ENCODE data around the gene FER.

Gene FER

GRCh38 chr5:109136906-109137305 is 389.2 kb downstream of the FER start:
- Histone ChIP-seq H3K4me2 (ENCODE audit: low read length) (no peak overlapping the region), H3K9me2 (ENCODE audit: low read depth, low read length) (no peaks in the 10 kb centered on the region), H3K27ac (ENCODE audit: low read depth, low read length, poor library complexity, severe bottlenecking) (no peak overlapping the region), H3K4me3 (ENCODE audit: low read depth, low read length, poor library complexity, severe bottlenecking) (no peak overlapping the region), H4K20me1 (ENCODE audit: insufficient read depth, low read length) (no peaks in the 10 kb centered on the region), H2AFZ (ENCODE audit: low read length) (no peak overlapping the region), H3F3A (ENCODE audit: insufficient read depth, low read length) (no peaks in the 10 kb centered on the region), H3K36me3 (ENCODE audit: insufficient read depth, low read length) (no peaks in the 10 kb centered on the region), H3K27me3 (ENCODE audit: insufficient read depth, low read length) (no peaks in the 10 kb centered on the region), H3K79me2 (ENCODE audit: insufficient read depth, low read length) (no peaks in the 10 kb centered on the region), H3K4me1 (ENCODE audit: insufficient read depth, low read length, severe bottlenecking) (peaks cover 8% of the 10 kb centered on the region), H3K9me3 (ENCODE audit: low read length) (no peaks in the 10 kb centered on the region), H3K9ac (ENCODE audit: low read length) (no peak overlapping the region)
- TF ChIP-seq CTCF (IDR thresholded peaks at IDR 0.05; ENCODE audit: low read length) (no peak), EZH2 (IDR thresholded peaks at IDR 0.05; ENCODE audit: borderline replicate concordance, low read length) (no peak)

- no peaks in the 10 kb centered on the region for H3K36me3 ChIP-seq (ENCODE audit: insufficient read depth, low read length)
- H4K20me1 ChIP-seq (ENCODE audit: insufficient read depth, low read length), result no peaks in the 10 kb centered on the region
- no peak overlapping the region for H2AFZ ChIP-seq (ENCODE audit: low read length)
- TF ChIP-seq EZH2 (IDR thresholded peaks at IDR 0.05; ENCODE audit: borderline replicate concordance, low read length) (no peak), CTCF (IDR thresholded peaks at IDR 0.05; ENCODE audit: low read length) (no peak)
- H3K4me3 ChIP-seq (ENCODE audit: low read depth, low read length, poor library complexity, severe bottlenecking), result no peak overlapping the region
- no peak overlapping the region for H3K9ac ChIP-seq (ENCODE audit: low read length)
- H3F3A ChIP-seq (ENCODE audit: insufficient read depth, low read length), result no peaks in the 10 kb centered on the region
- H3K9me3 ChIP-seq (ENCODE audit: low read length), result no peaks in the 10 kb centered on the region
- no peaks in the 10 kb centered on the region for H3K9me2 ChIP-seq (ENCODE audit: low read depth, low read length)
- peaks cover 8% of the 10 kb centered on the region for H3K4me1 ChIP-seq (ENCODE audit: insufficient read depth, low read length, severe bottlenecking)
- no peak overlapping the region for H3K27ac ChIP-seq (ENCODE audit: low read depth, low read length, poor library complexity, severe bottlenecking)
- H3K27me3 ChIP-seq (ENCODE audit: insufficient read depth, low read length), result no peaks in the 10 kb centered on the region
- H3K4me2 ChIP-seq (ENCODE audit: low read length), result no peak overlapping the region
- no peaks in the 10 kb centered on the region for H3K79me2 ChIP-seq (ENCODE audit: insufficient read depth, low read length)
Measured at GRCh38 chr5:109141222-109142200, 393.8 kb downstream of the FER start.

GRCh38 chr5:109143031-109143430 is 395.3 kb downstream of the FER start:
- Histone ChIP-seq H2AFZ (ENCODE audit: low read length) (no peak overlapping the region), H3K4me2 (ENCODE audit: low read length) (no peak overlapping the region), H3K4me1 (ENCODE audit: insufficient read depth, low read length, severe bottlenecking) (peaks cover 8% of the 10 kb centered on the region), H3F3A (ENCODE audit: insufficient read depth, low read length) (no peaks in the 10 kb centered on the region), H3K9ac (ENCODE audit: low read length) (no peak overlapping the region), H3K9me3 (ENCODE audit: low read length) (no peaks in the 10 kb centered on the region), H3K27ac (ENCODE audit: low read depth, low read length, poor library complexity, severe bottlenecking) (no peak overlapping the region), H3K9me2 (ENCODE audit: low read depth, low read length) (no peaks in the 10 kb centered on the region), H3K36me3 (ENCODE audit: insufficient read depth, low read length) (no peaks in the 10 kb centered on the region), H3K79me2 (ENCODE audit: insufficient read depth, low read length) (no peaks in the 10 kb centered on the region), H3K4me3 (ENCODE audit: low read depth, low read length, poor library complexity, severe bottlenecking) (no peak overlapping the region), H4K20me1 (ENCODE audit: insufficient read depth, low read length) (no peaks in the 10 kb centered on the region), H3K27me3 (ENCODE audit: insufficient read depth, low read length) (no peaks in the 10 kb centered on the region)
- no peak for TF ChIP-seq CTCF (IDR thresholded peaks at IDR 0.05; ENCODE audit: low read length)
- no peak for TF ChIP-seq EZH2 (IDR thresholded peaks at IDR 0.05; ENCODE audit: borderline replicate concordance, low read length)
